Stimulated activated CD4-positive, alpha-beta T cell treated with anti-CD3 and anti-CD28 coated beads, Interleukin-15, amount 100 ng/mL, for 48 hours (primary cell): ENCODE measurements around the gene SYT1.
A peak's percentile ranks its signal among the peaks of the same experiment; 100 is the strongest.
"Not testable (repeated sequence)": the region's sequence is repeated elsewhere in the genome, so short reads cannot be mapped to it uniquely, and the experiment has no call there.

ENCODE experiments used
- DNase-seq, 2 donors: peaks; one replicate each; pipeline ENCODE4 v3.0.0-alpha.2; 2020; ENCODE audit warnings: low read depth in 2 of 2

The SYT1 gene

DNA sequence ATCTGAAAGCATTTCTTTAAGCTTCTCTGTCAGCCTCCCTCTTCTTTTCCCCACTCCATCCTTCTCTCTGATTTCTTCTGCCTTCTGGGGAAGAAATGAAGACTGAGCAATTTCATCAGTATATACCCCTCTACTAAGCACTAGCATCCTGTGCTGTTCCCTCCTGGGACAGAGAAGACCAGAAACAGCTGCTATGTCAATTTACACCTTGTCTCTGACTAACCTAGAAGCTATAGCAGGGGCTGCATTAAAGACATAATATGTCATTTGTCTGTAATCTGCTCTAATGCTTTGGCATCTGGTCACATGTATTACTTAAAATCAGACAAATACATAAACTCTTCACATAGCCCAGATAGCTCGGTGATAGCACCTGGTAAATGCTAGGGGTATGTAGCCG lies 529.3 kb downstream of the SYT1 start:
- DNase-seq = no peak

DNA sequence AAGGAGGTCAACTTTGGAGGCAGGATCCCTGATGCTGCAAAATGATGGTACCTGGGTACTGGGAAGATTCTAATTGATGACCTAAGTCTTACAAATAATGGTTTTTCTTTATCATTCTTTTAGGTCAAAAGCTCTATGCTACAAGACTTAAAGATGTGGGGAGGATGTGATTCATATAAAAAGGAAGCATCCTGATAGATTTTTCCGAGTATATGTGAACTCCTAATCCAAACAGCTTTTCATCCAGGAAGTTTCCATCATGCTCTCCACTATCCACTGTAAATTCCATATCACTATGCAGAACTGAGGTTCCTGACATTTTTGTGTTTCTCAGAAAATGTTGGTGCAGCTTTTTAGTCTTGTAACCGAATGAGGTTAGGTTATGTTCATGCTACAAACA lies 533.0 kb downstream of the SYT1 start:
- DNase-seq = no peak

DNA sequence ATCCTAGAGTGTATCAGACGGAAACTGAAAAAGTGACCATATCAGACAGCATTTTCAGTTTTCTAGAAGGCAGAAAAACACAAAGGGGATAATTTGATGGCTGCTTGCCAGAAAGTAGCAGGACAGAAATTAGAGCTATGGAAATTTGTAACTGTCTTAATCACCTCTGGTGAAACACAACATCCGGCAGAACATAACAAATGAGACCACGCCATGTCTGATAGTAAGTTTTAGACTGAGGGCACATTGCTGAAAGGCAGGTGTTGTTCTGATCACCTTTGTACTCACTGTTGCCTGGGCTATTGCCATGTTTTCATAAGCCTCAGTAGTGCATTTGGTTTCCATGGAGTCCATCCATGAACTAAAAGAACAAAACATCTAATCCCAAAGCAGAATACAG lies 535.9 kb downstream of the SYT1 start:
- DNase-seq = no peak

DNA sequence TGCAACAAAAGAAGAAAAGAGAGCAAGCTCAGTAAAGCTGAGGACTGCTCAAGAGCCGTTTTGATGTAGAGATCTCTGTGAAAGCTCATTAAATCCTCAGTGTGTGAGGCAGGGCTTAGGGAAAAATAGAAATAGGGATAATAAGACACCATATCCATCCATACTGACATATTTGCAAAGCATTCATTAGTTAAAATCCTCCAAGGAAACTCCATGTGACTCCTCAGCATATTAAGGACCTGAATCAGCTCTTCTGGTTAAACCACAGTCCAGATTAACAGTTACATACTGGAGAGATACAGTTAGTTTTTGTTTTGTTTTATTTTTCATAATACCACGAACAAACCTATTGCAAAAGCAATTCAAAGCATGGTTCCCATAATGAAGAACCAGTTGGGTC lies 538.0 kb downstream of the SYT1 start:
- no peak for DNase-seq

DNA sequence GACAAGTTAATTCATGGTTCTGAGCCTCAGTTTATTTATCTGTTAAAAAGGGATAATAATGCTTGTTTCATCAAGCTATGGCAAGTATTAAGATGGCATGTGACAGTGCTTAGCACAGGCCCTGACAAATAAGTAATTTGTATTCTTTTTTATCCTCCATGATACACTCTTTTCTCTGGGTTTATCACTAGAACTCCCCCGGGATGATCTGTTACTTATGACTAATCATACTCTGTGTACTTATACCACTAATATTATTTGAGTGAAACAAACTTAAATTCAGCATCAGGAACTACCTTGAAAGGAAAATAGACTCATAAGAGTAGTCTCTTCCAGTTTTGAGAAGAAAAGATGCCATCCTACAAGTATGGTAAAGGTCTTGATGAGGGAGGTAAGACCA lies 542.4 kb downstream of the SYT1 start:
- no peak for DNase-seq

DNA sequence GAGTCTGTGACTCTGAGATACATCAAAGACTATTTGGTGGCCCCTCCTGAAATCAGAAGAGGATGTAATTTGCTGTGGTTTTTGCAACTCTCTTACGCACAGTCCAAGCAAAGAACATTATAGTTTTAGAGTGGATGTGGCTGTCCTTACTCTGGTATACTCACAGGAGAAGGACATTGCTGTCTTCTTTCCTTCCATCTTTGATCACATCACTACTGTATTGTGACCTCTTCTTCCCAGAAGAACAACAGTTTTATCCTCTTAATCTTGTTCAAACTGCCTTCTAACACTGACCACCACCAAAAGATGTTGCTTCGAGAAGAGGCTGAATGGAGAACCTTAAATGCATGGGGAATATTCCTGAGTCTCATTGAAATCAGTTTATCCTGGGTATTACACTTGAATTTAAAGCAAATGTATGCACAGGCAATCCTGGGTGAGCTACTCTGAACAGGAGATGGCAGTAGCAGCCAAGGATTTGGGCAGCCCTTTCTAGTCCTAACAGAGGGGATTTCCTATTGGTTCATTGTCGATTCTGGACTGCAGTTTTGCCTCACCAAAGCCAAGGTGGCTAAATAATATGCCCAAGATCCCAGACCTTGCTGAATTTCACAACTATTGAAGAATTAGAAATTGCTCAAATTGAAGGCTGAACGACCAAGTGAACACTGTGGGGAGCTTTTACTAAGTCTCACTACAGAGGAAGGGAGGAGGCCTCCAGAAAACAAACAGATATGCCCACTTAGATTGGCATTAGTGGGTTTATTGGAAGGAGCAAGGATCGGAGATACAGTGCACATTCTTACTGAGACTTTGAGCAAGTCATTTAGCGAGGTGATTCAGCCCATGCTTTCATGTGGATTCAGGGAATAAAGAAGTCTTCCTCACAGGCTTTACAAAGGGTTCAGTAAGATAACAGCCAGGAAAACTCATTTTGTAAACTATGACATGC lies 543.4 kb downstream of the SYT1 start:
- peak in 1 of 2 donors; percentile 0 for DNase-seq

DNA sequence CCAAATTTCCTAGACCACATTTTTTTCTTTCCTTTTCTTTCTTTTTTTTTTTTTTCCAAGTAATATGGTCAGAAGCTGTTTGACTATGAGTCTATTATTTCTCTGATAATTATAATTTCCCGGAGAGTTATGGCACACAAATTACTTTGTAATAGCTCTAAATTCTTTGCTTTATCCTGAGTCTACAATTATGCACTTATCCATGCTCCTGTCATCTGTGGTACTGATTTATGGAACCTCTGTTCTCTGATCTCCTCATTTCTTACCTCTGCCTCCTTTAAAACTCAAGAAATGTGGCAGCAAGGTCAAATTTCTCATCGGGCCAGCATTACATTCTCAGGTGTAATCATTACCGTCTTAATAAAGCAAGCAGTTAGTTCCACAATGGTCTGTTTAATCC lies 544.1 kb downstream of the SYT1 start:
- DNase-seq = no peak

DNA sequence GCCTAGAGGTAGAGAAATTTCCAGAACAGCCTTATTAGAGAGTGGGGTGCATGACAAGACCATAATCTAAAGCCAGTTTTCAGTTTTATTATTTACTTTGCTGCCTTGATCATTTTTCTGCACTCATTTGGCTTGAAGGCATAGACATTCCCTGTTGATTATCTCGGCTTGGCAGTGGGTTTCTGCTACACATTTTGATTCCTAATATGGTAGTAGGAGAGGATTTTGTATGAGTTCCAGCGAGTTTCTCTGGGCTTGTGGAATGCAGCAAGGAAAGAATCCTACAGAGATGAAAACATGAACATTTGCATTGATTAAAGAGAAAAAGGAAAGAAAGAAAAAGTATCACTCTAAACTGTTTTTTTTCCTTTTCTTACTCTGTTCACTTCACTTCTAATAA lies 545.0 kb downstream of the SYT1 start:
- DNase-seq = no peak

DNA sequence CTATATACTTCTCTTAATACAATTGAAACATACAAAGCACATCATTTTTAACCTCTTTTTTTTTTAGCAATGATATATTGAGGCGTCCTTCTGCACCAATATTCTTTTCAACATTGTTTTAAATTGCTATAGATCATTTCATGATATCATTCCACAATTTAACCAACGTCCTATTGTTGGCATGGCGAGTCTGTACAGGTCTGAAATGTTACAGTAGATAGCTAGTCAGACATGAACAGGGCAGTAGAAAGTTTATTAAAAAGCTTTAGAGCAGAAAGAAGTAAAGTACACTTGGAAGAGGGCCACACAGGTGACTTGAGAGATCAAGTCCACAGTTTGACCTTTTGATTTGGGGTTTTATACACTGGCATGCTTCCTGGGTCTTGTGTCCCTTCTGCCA lies 547.2 kb downstream of the SYT1 start:
- no peak for DNase-seq

DNA sequence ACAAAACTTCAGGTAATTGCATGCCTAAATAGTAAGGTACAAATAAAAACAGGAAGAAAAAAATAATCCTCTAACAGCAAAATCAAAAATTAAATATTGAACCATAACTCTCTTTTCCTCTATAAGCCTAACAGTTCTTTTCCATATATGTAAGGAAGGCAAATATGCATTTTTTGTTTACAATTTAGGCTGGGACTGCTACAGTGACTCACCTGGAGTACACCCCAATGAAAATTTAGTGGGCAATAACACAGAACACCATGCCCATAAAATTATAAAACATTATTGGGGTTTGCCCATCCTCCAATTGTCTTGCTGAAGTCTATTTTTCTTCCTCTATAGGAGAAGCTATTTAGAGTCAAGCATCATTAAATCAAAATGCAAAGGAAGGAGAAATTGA lies 549.2 kb downstream of the SYT1 start:
- no peak for DNase-seq

DNA sequence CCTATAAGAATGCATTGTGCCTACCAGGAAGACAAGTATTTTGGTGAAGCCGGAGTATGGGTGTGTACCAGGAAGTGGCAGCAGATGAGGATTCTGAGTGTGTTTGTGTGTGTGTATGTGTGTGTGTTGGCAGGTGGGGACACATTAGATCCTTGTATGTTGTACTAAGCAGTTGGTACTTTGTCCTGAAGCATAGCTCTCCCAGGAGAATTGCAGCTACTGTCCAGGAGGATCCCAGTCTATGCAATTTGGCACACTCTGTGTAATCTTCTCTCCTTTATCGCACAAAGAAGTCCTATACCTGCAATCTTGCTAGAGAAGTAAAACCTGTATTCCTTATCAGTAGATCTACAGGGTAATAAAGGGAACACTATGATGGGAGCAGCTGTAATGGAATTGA lies 549.7 kb downstream of the SYT1 start:
- DNase-seq = no peak

DNA sequence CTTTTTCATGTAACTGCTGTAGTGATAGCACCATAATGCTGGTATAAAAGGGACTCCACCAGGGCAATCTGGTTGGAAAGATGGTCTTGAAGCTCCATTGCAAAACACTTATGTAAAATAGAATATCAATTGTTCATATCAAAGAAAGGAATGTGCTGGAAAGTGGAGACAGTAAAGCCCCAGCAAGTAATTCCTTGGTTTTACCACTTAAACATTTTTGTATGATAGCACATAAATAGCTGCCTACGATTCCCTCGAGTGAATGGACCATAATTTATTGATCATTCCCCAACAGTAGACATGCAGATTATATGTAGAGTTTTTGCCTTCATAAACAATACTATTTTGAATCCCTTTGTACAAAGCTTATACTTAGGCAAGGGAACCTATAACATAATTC lies 550.7 kb downstream of the SYT1 start:
- no peak for DNase-seq

DNA sequence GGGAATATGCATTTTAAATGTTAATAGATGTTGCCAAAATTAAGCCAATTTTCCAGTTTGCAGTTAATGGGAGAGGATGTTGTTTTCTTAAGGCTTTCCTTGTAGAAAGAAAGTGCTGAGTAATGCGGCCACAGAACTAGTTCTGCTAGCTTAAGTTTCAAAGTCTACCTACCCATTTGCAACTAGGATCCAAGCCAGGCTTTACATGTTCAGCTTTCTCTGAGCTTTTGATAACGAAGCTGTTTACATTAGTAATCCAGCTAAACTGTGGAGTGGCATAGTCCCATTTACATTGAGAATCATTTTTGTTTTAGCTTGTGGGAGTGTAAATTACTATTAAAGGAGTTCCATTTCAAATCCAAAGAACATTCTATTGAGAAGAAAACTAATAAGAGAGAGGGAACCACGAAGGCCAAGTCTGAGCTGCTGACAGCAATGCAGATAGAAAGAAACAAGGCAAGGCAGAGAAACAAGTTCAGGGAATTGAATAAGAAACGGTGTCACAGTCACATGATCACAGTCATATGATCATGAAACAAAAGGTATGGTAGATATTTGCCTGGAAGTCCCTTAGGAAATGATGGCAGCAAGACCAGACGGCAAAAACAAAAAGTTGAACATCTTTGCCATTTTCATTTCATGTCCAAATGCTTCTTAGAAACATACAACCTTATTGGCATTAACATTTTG lies 551.3 kb downstream of the SYT1 start:
- DNase-seq = no peak

DNA sequence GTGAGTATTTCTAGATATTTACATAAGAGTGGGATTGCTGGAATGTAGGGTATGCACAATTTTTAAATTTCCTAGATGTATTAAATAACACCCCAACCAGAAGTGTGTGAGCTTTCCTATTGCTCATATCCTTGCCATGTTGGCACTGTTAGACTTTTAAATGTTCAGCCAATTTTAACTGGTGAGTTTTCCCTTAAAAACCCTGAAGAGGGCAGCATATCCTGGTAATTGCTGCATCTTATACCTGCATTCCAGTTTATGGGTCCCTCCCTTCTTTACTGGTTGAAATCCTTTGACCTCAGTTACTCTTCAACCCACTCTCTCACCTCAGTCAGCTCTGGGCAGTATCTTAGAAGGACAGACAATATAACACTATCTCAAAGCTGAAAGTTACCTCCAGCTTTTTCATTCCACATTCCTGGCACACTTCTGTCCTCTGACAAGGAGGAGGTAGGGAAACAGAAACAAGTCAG lies 555.6 kb downstream of the SYT1 start:
- DNase-seq = no peak

DNA sequence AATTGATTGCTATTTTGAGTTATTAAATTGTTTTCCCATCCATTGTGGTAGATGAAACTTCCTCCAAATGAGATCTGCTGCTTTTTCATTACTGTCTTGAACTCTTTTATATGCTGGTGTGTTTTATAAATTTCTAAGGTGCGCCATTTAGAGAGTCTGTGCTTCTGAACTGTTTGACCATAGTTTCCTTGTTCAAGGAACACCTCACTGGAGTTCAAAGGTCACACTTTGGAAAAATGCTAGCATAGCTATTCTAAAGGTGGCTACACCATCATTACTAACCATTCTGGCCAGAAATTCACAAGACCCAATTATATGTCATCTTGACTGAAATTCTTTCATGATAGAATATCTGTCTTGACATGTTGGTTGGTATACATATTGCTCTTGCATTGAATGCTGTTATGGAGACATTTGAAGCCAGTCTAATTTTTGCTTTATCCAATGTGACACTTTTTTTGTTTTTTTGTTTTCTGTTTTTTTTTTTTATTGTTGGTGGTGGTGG lies 556.7 kb downstream of the SYT1 start:
- DNase-seq = no peak

DNA sequence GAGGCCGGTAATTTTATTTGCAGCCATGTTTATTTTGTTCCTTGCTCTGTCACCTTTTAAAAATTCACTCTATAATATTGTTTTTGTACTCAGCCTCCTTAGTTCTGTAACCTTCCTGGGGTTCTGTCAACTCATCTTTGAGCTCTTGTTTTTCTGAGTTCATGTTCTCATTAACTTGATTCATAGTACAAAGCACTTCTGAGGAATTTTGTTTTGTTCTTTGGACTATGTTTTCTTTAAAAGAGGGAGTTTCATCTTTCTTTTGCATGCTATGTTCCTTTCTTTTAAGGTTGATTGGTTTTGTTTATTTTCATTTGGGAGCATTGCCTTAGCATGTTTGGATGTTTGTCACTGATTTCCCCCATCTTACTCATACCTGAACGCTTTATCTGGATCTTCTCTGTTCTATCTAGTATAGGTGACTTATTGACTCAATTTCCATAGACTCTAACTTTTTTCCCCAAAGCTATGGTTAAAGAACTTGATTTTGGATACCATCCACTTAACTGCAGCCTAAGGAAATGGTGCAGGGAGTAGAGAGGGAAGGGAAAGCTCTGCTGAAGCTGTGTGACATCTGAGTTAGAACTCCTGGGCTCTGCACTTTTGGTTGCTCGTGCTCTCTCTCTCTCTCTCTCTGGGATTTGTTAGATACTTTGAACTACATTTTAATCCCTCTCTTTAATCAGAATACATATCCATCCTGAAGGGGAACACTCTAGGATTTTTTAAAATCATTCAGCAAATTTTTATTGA lies 557.7 kb downstream of the SYT1 start:
- DNase-seq = no peak

DNA sequence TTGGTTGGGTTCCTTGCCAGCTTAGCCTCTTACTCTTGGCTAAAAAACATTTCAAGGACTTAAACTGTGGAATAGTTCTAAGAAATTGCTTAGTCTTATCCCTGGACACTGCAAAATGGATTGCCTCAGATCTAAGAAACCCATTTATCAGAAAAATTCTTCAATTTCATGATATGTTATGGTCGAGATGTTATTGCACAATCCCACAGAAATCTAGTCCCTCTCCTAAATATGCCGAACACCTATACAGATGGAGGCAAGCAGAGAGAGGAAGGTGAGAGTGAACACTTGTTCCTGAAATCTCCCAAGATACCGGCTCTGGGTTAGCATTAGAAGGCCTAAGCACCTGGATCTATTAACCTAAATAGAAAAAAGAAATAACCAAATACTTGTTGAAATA lies 559.0 kb downstream of the SYT1 start:
- no peak for DNase-seq

DNA sequence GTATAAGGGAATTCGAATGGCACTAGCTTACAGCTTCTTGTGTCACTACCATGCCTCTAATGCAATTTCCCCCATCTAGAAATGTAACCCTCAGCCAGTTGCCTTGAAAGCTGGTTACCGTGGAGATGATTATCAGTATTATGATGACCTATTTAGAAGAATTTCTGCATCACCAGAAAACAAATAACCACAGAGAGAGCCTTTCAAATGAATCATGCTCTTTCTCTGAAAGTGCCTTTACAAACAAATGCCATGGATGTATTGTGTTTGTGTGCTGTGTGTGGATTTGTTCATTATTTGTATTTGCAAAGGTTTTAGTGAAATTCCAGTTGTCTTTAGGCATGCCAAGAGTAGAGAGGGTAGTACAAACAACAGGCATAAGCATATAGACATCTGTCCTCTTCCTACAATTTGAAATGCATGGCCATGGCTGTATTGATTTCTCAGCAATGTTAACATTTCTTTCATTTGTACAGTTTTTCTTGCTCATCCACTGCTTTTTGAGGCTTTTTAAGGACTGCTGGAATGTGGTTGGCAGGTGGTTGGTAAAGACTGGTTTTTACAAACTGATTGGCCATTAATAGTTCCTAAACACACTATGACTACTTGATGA lies 559.6 kb downstream of the SYT1 start:
- no peak for DNase-seq

DNA sequence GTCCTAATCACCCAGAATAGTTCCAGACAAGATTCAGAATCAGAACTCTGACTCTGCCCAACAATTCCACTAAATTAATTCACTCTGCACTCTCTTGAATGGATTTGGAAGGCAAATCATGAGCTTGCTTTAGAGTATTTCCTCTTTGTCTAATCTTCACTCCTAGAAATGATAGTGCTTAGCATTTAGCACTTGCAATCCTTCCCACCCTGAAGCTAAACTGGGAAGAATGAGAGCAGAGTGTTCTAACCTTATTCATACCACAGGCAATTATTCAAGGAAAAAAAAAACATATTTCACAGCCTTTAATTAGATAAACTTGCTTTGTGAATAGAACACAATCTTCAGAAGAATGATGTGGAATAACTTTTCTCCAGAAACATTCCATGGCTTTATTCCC lies 561.5 kb downstream of the SYT1 start:
- DNase-seq = no peak

DNA sequence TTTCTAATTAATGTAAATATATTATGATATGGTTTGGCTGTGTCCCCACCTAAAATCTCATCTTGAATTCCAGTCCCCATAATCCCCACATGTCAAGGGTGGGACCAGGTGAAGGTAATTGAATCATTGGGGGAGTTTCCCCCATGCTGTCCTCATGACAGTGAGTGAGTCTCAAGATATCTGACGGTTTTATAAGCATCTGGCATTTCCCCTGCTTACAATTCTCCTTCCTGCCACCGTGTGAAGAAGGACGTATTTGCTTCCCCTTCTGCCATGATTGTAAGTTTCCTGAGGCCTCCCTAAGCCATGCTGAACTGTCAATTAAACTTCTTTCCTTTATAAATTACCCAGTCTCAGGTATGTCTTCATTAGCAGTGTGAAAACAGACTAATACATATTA lies 562.2 kb downstream of the SYT1 start:
- DNase-seq = not testable (repeated sequence)

DNA sequence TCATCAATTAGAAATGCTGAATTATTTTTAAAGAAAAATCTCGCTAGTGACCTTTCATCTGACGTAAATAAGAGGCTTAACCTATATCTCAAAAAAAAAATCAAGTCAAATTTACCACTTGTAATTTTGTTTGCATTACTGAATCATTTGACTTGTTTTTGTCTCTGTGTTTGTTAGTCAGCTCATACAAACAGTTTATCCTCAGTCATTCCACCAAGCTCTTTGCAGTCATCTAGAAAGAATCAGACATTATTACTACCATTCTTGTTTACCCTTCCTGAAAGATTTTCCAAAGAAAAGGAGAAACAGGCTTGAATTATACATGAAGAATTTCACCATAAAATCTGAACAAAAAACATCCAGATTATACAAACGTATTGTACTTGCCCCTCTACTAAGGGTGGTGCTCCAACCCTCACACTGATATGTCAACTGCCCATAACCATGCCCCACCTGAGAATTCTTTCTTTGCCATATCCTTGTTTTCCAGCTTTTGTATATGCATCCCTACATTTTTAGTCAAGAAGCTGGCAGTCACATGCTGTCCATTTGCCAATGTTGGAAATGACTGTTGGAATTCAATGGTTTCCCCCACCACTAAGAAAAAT lies 569.0 kb downstream of the SYT1 start:
- no peak for DNase-seq
